ENCODE results near the gene ZBP1.

DNA sequence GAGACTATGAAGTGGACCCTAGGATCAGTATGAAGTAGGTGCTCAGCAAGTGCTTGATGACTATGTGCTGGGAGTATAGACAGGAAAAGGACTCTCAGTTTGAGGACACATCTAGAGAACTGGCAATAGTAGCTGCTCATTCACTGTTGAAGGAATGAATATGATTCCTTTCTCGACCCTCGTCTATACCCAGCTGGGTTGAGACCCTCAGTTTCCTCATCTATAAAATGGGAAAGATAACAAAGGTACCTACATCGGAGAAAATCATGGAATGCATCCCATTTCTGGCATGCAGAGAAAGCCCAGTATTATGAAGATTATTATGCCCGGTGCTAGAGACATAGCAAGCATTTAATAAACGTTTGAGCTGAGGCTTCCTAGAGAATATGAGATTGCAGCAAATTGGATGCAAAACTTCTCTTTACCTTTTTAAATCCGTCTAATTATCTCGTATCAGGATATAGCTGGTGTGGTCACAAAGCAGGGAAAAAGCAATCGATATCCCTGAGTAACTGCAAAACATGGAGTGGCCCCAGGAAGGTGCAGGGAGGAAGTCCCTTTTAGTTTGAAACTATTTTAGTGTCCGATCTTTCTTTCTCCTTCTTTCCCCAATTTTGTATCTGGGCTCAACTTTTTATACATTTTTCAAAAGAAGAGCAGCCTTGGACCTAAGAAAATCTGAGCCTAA, 62.2 kb downstream of the ZBP1 start:
- TF ChIP-seq POLR2A (IDR thresholded peaks at IDR 0.05) (no peak), EP300 (IDR thresholded peaks at IDR 0.05) (no peak)
- TF ChIP-seq, protein P1, sequence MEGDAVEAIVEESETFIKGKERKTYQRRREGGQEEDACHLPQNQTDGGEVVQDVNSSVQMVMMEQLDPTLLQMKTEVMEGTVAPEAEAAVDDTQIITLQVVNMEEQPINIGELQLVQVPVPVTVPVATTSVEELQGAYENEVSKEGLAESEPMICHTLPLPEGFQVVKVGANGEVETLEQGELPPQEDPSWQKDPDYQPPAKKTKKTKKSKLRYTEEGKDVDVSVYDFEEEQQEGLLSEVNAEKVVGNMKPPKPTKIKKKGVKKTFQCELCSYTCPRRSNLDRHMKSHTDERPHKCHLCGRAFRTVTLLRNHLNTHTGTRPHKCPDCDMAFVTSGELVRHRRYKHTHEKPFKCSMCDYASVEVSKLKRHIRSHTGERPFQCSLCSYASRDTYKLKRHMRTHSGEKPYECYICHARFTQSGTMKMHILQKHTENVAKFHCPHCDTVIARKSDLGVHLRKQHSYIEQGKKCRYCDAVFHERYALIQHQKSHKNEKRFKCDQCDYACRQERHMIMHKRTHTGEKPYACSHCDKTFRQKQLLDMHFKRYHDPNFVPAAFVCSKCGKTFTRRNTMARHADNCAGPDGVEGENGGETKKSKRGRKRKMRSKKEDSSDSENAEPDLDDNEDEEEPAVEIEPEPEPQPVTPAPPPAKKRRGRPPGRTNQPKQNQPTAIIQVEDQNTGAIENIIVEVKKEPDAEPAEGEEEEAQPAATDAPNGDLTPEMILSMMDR (IDR thresholded peaks at IDR 0.05), result no peak
